PC-9 (cell line): ENCODE results near the gene OR6K2. TPM values are rescaled to one million over a fixed set of nuclear protein-coding genes. Genes with fewer than 3 reads are reported as not detected.

Source experiments
- Bru-seq: library from RNA; stranded (reverse); fragments of 400-500 nt; gene quantifications from one replicate; lab custom pipeline; 2021; lab: Mats Ljungman, UMichigan
- BruChase-seq, 2 experiments: library from RNA; stranded (reverse); fragments of 400-500 nt; gene quantifications; one replicate each; lab custom pipeline; 2021; lab: Mats Ljungman, UMichigan
- BruUV-seq: library from RNA; stranded (reverse); fragments of 400-500 nt; replicated peaks from 2 replicates; lab custom pipeline; 2021; lab: Mats Ljungman, UMichigan
- CTCF ChIA-PET: fragments of 300-600 bp; sonication (Branson Sonifier 250); formaldehyde crosslinking; loops from one replicate; lab custom pipeline; 2022; ENCODE audit warnings: antibody characterized with exemption; lab: Charles Lee
- POLR2A ChIA-PET: fragments of 300-600 bp; sonication (Branson Sonifier 250); formaldehyde crosslinking; loops from one replicate; lab custom pipeline; 2022; ENCODE audit warnings: antibody characterized with exemption; ENCODE audit not compliant: unreplicated experiment; lab: Charles Lee
- DNase-seq, 2 experiments: peaks; one replicate each; pipeline versions ENCODE4 v3.0.0 to v3.0.0-alpha.2; 2015 to 2022; ENCODE audit warnings: mixed read lengths in 1 of 2
- H2AFZ ChIP-seq: fragments of 200-600 bp; sonication (generic); 2 replicates; pipeline ENCODE4 v1.8.1; 2017; ENCODE audit warnings: antibody characterized with exemption
- H3F3A ChIP-seq: fragments of 200-600 bp; sonication (generic); 2 replicates; pipeline ENCODE4 v1.8.1; 2017; ENCODE audit warnings: antibody characterized with exemption, mild to moderate bottlenecking, low read depth; ENCODE audit not compliant: insufficient read depth
- H3K27ac ChIP-seq: fragments of 200-600 bp; sonication (generic); 2 replicates; pipeline ENCODE4 v1.6.1; 2016; ENCODE audit warnings: mixed run types
- H3K27me3 ChIP-seq: fragments of 200-600 bp; sonication (generic); 2 replicates; pipeline ENCODE4 v1.6.1; 2016; ENCODE audit warnings: low read depth, mixed run types; ENCODE audit not compliant: insufficient read depth
- H3K36me3 ChIP-seq: fragments of 200-600 bp; sonication (generic); 2 replicates; pipeline ENCODE4 v1.6.1; 2016; ENCODE audit warnings: low read depth, mixed run types
- H3K4me1 ChIP-seq: fragments of 200-600 bp; sonication (generic); replicated peaks from 2 replicates; pipeline ENCODE4 v1.6.1; 2016; ENCODE audit warnings: mixed run types; ENCODE audit not compliant: insufficient read depth
- H3K4me2 ChIP-seq: fragments of 200-600 bp; sonication (generic); 2 replicates; pipeline ENCODE4 v1.6.1; 2017; ENCODE audit warnings: mixed run types
- H3K4me3 ChIP-seq: fragments of 200-600 bp; sonication (generic); 2 replicates; pipeline ENCODE4 v1.6.1; 2016; ENCODE audit warnings: mixed run types
- H3K79me2 ChIP-seq: fragments of 200-600 bp; sonication (generic); 2 replicates; pipeline ENCODE4 v1.6.1; 2017; ENCODE audit warnings: low read depth, mixed run types
- H3K9me2 ChIP-seq: fragments of 200-600 bp; sonication (generic); 2 replicates; pipeline ENCODE4 v1.8.1; 2017; ENCODE audit warnings: mild to moderate bottlenecking; ENCODE audit not compliant: insufficient read depth
- H3K9me3 ChIP-seq: fragments of 200-600 bp; sonication (generic); 2 replicates; pipeline ENCODE4 v1.8.1; 2016; ENCODE audit warnings: low read depth; ENCODE audit not compliant: insufficient read depth
- H4K20me1 ChIP-seq: fragments of 200-600 bp; sonication (generic); 2 replicates; pipeline ENCODE4 v1.8.1; 2017; ENCODE audit not compliant: insufficient read depth
- CTCF ChIP-seq: fragments of 200-600 bp; sonication (generic); conservative IDR thresholded peaks from 2 replicates; pipeline ENCODE4 v1.6.1; 2017; ENCODE audit warnings: mixed run types, antibody characterized with exemption, mild to moderate bottlenecking, moderate library complexity
- EZH2 ChIP-seq: fragments of 200-600 bp; sonication (generic); IDR thresholded peaks from 2 replicates; pipeline ENCODE4 v1.8.0; 2017; ENCODE audit warnings: antibody characterized with exemption, low read depth
- intact Hi-C: fragments of 100-400 bp; cut with micrococcal nuclease; formaldehyde crosslinking; loops from one replicate; pipeline ENCODE4 v1.10.0; 2022; ENCODE audit not compliant: unreplicated experiment
- long read RNA-seq: library from polyadenylated mRNA; stranded (forward); transcript quantifications from one replicate; pipeline ENCODE4 v2.0.0, GENCODE V29; 2022
- total RNA-seq: library from RNA; stranded (reverse); gene quantifications from 2 replicates; pipeline ENCODE4 v1.2.3, GENCODE V29; 2021

OR6K2 gene, protein sequence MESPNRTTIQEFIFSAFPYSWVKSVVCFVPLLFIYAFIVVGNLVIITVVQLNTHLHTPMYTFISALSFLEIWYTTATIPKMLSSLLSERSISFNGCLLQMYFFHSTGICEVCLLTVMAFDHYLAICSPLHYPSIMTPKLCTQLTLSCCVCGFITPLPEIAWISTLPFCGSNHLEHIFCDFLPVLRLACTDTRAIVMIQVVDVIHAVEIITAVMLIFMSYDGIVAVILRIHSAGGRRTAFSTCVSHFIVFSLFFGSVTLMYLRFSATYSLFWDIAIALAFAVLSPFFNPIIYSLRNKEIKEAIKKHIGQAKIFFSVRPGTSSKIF
- total RNA-seq, result not detected in 2 replicates
- Bru-seq, nascent RNA, result not detected
- BruChase-seq, experiment 1, labeled RNA remaining after a 2-hour chase, result not detected
- BruChase-seq, experiment 2, labeled RNA remaining after a 6-hour chase, result not detected
- long read RNA-seq, result 0 reads

- no TSS peak for BruUV-seq
- POLR2A ChIA-PET, result no interaction called here
- intact Hi-C loops, result no loop called here
These were observed at the start of gene OR6K2 for GRCh38 chr1:158700552-158700951. Gene OR6K2, minus strand, starts transcription at chr1:158700652. Its CDS starts 0 bp downstream, at chr1:158700652.

GRCh38 chr1:158735848-158736247 lies 35.4 kb upstream of the OR6K2 start:
- Histone ChIP-seq H3K4me3 (no peak overlapping the region), H3K79me2 (no peaks in the 10 kb centered on the region), H4K20me1 (no peaks in the 10 kb centered on the region), H3K27ac (no peak overlapping the region), H3K27me3 (0 out of 2 replicates have a peak, but pooled peaks cover 6% of the 10 kb centered on the region), H2AFZ (no peak overlapping the region), H3K4me2 (no peak overlapping the region), H3F3A (no peaks in the 10 kb centered on the region), H3K9me3 (no peaks in the 10 kb centered on the region), H3K4me1 (no peaks in the 10 kb centered on the region), H3K36me3 (no peaks in the 10 kb centered on the region), H3K9me2 (no peaks in the 10 kb centered on the region)
- POLR2A ChIA-PET, result no interaction called here
- CTCF ChIA-PET, result no interaction called here
- intact Hi-C loops, result no loop called here
- TF ChIP-seq EZH2, result no peak
- TF ChIP-seq CTCF, result no peak
- no TSS peak for BruUV-seq
- DNase-seq, result no peak

More at GRCh38 chr1:158700552-158700951, at the start of gene OR6K2:
- peaks cover 5% of the 10 kb centered on the region; the same call in 1 of the 2 replicates for H3K27me3 ChIP-seq
- H3K79me2 ChIP-seq, result no peaks in the 10 kb centered on the region
- CTCF ChIA-PET, result no interaction called here
- no peak within 1 kb of the TSS for H3K4me2 ChIP-seq
- no peaks in the 10 kb centered on the region for H3K36me3 ChIP-seq
- no peaks in the 10 kb centered on the region for H4K20me1 ChIP-seq
- no peaks in the 10 kb centered on the region for H3F3A ChIP-seq
- TF ChIP-seq CTCF (no peak), EZH2 (no peak)
- no peaks in the 10 kb centered on the region for H3K9me3 ChIP-seq
- peaks cover 5% of the 10 kb centered on the region; the same call in 1 of the 2 replicates for H3K9me2 ChIP-seq
- DNase-seq, result no peak
- no peak within 1 kb of the TSS for H3K27ac ChIP-seq
- no peak within 1 kb of the TSS for H3K4me3 ChIP-seq
- H2AFZ ChIP-seq, result no peak within 1 kb of the TSS
- no peaks in the 10 kb centered on the region for H3K4me1 ChIP-seq

DNA sequence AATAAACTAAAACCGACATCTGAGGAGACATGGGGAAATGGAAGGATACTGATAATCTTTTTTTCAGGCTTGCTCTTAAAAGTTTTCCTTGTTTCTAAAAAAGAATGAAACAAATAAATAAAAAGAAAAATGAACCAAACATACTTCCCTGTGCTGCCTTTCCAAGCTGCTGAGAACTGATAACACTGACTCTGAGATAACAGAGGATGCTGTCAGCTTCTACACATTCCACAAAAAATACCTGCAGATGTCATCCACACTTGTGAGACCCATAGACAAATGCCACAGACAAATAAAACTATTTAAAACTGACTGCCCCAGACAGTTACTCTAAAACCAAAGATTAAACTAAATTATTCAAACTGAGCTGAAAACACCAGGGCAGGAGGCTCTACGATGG lies 32.1 kb upstream of the OR6K2 start:
- no peaks in the 10 kb centered on the region for H3K79me2 ChIP-seq
- no peaks in the 10 kb centered on the region for H3K9me2 ChIP-seq
- no peak overlapping the region for H3K27ac ChIP-seq
- no peak overlapping the region for H3K4me2 ChIP-seq
- no peaks in the 10 kb centered on the region for H3F3A ChIP-seq
- no peaks in the 10 kb centered on the region for H4K20me1 ChIP-seq
- H2AFZ ChIP-seq, result no peak overlapping the region
- TF ChIP-seq CTCF (no peak), EZH2 (no peak)
- BruUV-seq, result no TSS peak
- H3K27me3 ChIP-seq, result no peaks in the 10 kb centered on the region
- ChIA-PET CTCF (no interaction called here), POLR2A (no interaction called here)
- intact Hi-C loops, result no loop called here
- H3K36me3 ChIP-seq, result no peaks in the 10 kb centered on the region
- no peaks in the 10 kb centered on the region for H3K4me1 ChIP-seq
- H3K4me3 ChIP-seq, result no peak overlapping the region
- H3K9me3 ChIP-seq, result no peaks in the 10 kb centered on the region
- no peak for DNase-seq
